ENCODE measurements around the gene PEX14. TPM values are rescaled to one million over a fixed set of nuclear protein-coding genes. Genes with fewer than 3 reads are reported as not detected.

Gene PEX14
- total RNA-seq, 1 experiment from 2014 or later, result 17.7 TPM

- H3K4me3 Mint-ChIP-seq (ENCODE audit: low read depth, unreplicated experiment), result no peak overlapping the region
- no peaks in the 10 kb centered on the region for H3K27me3 Mint-ChIP-seq (ENCODE audit: unreplicated experiment)
- no peak overlapping the region for H3K27ac Mint-ChIP-seq (ENCODE audit: unreplicated experiment)
- no TSS peak for BruUV-seq (replicated peaks)
- DNase-seq, result no peak
- intact Hi-C loops (cut with micrococcal nuclease; ENCODE audit: unreplicated experiment), result no loop called here
- peaks cover 13% of the 10 kb centered on the region for H3K36me3 Mint-ChIP-seq (ENCODE audit: insufficient read depth, unreplicated experiment)
- H3K4me1 Mint-ChIP-seq (ENCODE audit: low read depth, unreplicated experiment), result no peaks in the 10 kb centered on the region
- H3K9me3 Mint-ChIP-seq (ENCODE audit: low read depth, unreplicated experiment), result no peaks in the 10 kb centered on the region
- no peak for TF ChIP-seq CTCF (IDR thresholded peaks at IDR 0.05; ENCODE audit: unreplicated experiment)
- CTCF ChIA-PET, result no interaction called here
These were observed 169.0 kb downstream of the PEX14 start for GRCh38 chr1:10643607-10644306.

- H3K4me1 Mint-ChIP-seq (ENCODE audit: low read depth, unreplicated experiment), result no peaks in the 10 kb centered on the region
- TF ChIP-seq CTCF (IDR thresholded peaks at IDR 0.05; ENCODE audit: unreplicated experiment), result no peak
- DNase-seq, result no peak
- no peaks in the 10 kb centered on the region for H3K9me3 Mint-ChIP-seq (ENCODE audit: low read depth, unreplicated experiment)
- intact Hi-C loops (cut with micrococcal nuclease; ENCODE audit: unreplicated experiment), result no loop called here
- no peak overlapping the region for H3K4me3 Mint-ChIP-seq (ENCODE audit: low read depth, unreplicated experiment)
- CTCF ChIA-PET, result no interaction called here
- H3K27me3 Mint-ChIP-seq (ENCODE audit: unreplicated experiment), result no peaks in the 10 kb centered on the region
- BruUV-seq (replicated peaks), result no TSS peak
- H3K27ac Mint-ChIP-seq (ENCODE audit: unreplicated experiment), result no peak overlapping the region
- peaks cover 14% of the 10 kb centered on the region for H3K36me3 Mint-ChIP-seq (ENCODE audit: insufficient read depth, unreplicated experiment)
These were observed 169.8 kb downstream of the PEX14 start for GRCh38 chr1:10644307-10645128.

- CTCF ChIA-PET, result interaction anchor here (0.6 kb wide), 1 partner anchor 11 kb away, joined by 3 read pairs; no protein-coding TSS in a partner anchor
- Mint-ChIP-seq H3K4me3 (ENCODE audit: low read depth, unreplicated experiment) (no peak overlapping the region), H3K27me3 (ENCODE audit: unreplicated experiment) (no peaks in the 10 kb centered on the region), H3K36me3 (ENCODE audit: insufficient read depth, unreplicated experiment) (peaks cover 16% of the 10 kb centered on the region), H3K27ac (ENCODE audit: unreplicated experiment) (no peak overlapping the region), H3K4me1 (ENCODE audit: low read depth, unreplicated experiment) (no peaks in the 10 kb centered on the region), H3K9me3 (ENCODE audit: low read depth, unreplicated experiment) (no peaks in the 10 kb centered on the region)
- no peak for DNase-seq
- no TSS peak for BruUV-seq (replicated peaks)
- intact Hi-C loops (cut with micrococcal nuclease; ENCODE audit: unreplicated experiment), result no loop called here
- TF ChIP-seq CTCF (IDR thresholded peaks at IDR 0.05; ENCODE audit: unreplicated experiment), result no peak
These were observed 171.7 kb downstream of the PEX14 start for GRCh38 chr1:10646347-10646861.

- intact Hi-C loops (cut with micrococcal nuclease; ENCODE audit: unreplicated experiment), result no loop called here
- BruUV-seq (replicated peaks), result no TSS peak
- H3K4me1 Mint-ChIP-seq (ENCODE audit: low read depth, unreplicated experiment), result no peaks in the 10 kb centered on the region
- H3K27me3 Mint-ChIP-seq (ENCODE audit: unreplicated experiment), result no peaks in the 10 kb centered on the region
- TF ChIP-seq CTCF (IDR thresholded peaks at IDR 0.05; ENCODE audit: unreplicated experiment), result no peak
- no peak overlapping the region for H3K27ac Mint-ChIP-seq (ENCODE audit: unreplicated experiment)
- peaks cover 9% of the 10 kb centered on the region for H3K36me3 Mint-ChIP-seq (ENCODE audit: insufficient read depth, unreplicated experiment)
- no peaks in the 10 kb centered on the region for H3K9me3 Mint-ChIP-seq (ENCODE audit: low read depth, unreplicated experiment)
- DNase-seq, result no peak
- H3K4me3 Mint-ChIP-seq (ENCODE audit: low read depth, unreplicated experiment), result no peak overlapping the region
- CTCF ChIA-PET, result no interaction called here
These were observed 172.8 kb downstream of the PEX14 start for GRCh38 chr1:10647414-10648170.

Data from Calu3 (cell line).